H7 (cell line): ENCODE results near the gene ERFL. TPM values are rescaled to one million over a fixed set of nuclear protein-coding genes. Genes with fewer than 3 reads are reported as not detected.
"Not testable (repeated sequence)": the region's sequence is repeated elsewhere in the genome, so short reads cannot be mapped to it uniquely, and the experiment has no call there.

Experiments used
- DNase-seq: peaks from one replicate; pipeline ENCODE4 v3.0.0; 2012
- H3K27me3 ChIP-seq: 2 replicates; pipeline ENCODE4 v1.6.0; 2011; ENCODE audit warnings: mild to moderate bottlenecking, low read length; ENCODE audit not compliant: control insufficient read depth, insufficient read depth
- H3K36me3 ChIP-seq: replicated peaks from 2 replicates; pipeline ENCODE4 v1.5.1; 2011; ENCODE audit warnings: low read length; ENCODE audit not compliant: control insufficient read depth, insufficient read depth
- H3K4me3 ChIP-seq: 2 replicates; pipeline ENCODE4 v1.5.1; 2011; ENCODE audit warnings: low read depth, mild to moderate bottlenecking, control low read depth, low read length, moderate library complexity; ENCODE audit not compliant: insufficient read depth
- total RNA-seq: library from RNA; depleted of rRNA; stranded (reverse); fragments of >200 nt; shearing (Covaris generic); gene quantifications from 2 replicates; pipeline ENCODE4 v1.2.3, GENCODE V29; 2014

Gene ERFL
- total RNA-seq, 1 experiment from 2014 or later = not detected

DNA sequence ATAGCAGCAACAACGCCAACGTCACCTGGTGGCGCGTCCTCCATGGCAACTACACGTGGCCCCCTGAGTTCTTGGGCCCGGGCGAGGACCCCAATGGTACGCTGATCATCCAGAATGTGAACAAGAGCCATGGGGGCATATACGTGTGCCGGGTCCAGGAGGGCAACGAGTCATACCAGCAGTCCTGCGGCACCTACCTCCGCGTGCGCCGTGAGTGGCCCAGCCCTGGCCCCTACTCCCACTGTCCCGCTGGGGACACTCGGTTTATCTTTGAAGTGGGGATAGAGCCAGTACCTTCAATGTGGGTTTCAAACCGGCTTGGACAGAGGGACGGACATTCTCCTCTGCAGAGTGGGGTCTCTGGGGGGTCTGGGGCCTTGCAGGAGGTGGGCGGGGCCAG lies 49.2 kb downstream of the ERFL start:
- Histone ChIP-seq H3K36me3 (no peaks in the 10 kb centered on the region), H3K27me3 (peaks cover 2% of the 10 kb centered on the region; the same call in 1 of the 2 replicates), H3K4me3 (no peak overlapping the region)
- DNase-seq = no peak

DNA sequence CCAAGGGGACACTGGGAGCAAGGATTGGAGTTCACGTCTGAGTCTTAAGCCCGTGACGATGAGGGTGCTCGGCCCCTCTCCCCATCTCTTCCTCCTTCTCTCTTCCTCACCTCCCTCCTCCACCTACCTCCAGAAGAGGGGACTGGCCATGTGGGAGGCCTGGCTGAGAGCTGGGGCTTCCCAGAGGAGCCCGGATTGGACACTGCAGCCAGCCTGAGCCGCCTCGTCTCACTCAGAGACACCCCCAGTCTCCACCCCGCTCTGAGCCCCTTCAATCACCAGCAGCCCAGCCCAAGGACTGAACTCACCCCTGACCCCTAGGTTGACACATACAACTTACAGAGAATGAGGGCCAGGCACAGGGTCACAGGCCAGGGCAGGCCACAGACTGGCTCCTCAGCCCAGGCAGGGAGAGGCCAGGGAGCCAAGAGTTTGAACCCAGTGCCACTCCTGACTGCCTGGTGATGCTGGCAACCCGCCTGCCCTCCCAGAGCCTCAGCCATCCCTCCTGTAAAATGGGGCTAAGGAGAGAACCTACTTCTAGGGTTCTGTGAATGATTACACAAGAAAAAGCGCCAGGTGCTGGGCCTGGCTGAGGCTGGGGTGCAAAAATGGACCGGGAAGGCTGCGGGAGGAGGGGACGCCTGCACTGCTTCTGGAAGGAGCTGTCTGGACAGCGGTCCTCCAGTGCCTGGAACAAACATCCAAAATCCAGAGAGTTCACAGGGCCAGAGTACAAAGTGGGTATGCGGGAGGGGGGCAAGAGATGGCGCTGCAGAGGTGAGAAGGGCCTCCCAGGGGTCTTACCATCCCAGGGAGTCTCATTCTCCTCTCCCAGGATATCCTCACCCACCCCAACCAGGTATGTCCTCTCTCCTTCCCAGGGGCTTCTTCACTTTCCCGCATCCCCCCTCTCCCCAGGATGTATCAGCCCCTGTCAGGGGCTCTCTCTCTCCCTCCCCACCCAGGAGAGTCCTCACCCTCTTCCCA lies 50.0 kb downstream of the ERFL start:
- DNase-seq = peak; percentile 53
- Histone ChIP-seq H3K27me3 (peaks cover 2% of the 10 kb centered on the region; the same call in 1 of the 2 replicates), H3K4me3 (no peak overlapping the region), H3K36me3 (no peaks in the 10 kb centered on the region)

DNA sequence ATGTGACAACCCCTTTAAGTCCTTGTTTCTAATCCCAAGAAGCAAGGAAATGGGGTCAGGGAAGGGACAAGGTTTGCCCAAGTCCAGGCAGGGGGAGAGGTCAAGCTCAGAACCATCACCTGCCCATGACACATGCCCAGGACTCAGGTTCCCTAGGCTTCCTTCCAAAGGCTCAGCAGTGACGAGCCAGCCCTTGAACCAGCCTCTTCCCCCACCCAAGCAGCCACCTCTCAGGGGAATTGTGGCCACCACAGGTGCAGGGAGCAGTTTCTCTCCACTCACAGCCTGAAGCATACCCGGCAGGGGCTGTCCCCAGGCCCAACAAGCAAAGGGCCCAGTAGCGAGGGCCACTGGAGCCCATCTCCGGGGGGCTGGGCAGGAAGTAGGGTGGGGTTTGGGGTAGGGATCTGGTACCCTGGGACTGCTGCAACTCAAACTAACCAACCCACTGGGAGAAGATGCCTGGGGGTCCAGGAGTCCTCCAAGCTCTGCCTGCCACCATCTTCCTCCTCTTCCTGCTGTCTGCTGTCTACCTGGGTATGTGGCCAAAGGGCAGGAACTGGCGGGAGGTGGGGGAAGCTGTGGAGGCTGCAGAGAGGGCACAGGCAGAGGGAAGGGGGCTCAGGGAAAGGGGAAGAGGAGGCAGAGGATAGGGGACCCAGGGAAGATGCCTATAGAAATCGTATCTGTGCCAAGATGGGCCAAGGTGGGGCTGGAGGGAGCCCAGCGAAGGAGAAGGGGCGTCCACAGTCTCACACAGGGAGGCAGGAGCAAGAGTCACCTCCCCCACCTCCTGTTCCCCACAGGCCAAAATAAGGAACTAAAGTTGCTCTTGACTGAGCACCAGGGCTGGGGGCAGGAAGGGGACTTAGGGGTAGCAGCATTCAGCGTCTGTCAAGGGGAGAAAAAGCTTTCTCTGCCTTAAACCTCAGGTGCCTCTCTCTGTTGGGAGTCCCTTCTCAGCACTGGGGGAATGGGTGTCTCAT lies 51.1 kb downstream of the ERFL start, which contains the start of gene CD79A:
Gene CD79A (plus strand): TSS at position 433 of the 986 bp plus-strand sequence. CDS start 26 bp downstream, at position 459.
- H3K36me3 ChIP-seq = peaks cover 1% of the 10 kb centered on the region
- no peak within 1 kb of the TSS for H3K4me3 ChIP-seq
- H3K27me3 ChIP-seq = no peaks in the 10 kb centered on the region
- DNase-seq = no peak

DNA sequence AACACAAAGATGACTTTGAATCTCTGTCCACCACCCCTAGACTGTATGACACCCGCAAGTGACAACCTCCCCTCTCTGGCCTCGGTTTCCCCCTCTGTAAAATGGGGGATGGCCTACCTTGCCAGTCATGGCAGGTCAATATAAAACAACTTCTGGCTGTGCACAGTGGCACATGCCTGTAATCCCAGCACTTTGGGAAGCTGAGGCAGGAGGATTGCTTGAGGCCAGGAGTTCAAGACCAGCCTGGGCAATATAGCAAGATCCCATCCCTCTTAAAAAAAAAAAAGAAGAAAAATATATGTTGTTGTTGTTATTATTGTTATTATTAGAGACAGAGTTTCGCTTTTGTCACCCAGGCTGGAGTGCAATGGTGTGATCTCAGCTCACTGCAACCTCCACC lies 52.3 kb downstream of the ERFL start:
- not testable (repeated sequence) for H3K27me3 ChIP-seq, H3K4me3 ChIP-seq, H3K36me3 ChIP-seq, DNase-seq

DNA sequence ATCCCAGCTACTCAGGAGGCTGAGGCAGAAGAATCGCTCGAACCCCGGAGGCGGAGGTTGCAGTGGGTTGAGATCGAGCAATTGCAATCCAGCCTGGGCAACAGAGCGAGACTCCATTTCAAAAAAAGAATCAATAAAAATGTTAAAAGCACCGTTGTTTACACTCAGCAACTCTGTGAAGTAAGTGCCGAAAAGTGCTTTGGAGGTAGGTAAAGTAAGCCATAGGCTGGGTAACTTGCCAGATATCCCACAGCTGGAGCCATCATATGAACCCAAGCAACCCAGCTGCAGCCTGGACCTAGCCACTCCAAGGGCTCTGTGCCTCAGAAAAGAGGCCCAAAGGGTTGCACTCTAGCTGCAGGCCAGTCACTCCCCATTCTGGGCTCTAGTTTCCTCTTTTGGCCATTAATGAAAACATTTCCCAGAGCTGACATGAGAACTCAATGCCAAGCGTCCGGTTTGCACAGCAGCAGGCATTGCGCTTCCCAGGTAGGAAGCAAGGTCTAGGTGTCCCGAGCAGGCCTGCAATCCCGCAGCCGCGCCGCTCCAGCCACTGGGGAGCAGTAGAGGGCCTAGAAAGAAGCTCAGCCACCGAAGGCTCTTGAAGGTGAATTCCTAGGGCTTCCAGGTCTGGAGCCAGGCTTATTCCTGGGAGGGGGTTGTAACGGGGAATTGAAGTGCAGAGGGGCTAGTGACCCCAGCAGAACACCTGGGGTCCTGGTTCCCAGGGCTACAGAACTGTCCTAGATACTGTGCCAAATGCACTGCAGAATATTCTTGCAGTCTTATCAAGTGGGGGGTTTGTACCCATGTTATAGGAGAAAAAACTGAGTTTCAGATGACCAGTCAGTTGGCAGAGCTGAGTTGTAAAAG lies 55.2 kb downstream of the ERFL start:
- Histone ChIP-seq H3K27me3 (no peaks in the 10 kb centered on the region), H3K4me3 (no peak overlapping the region), H3K36me3 (peaks cover 29% of the 10 kb centered on the region)

DNA sequence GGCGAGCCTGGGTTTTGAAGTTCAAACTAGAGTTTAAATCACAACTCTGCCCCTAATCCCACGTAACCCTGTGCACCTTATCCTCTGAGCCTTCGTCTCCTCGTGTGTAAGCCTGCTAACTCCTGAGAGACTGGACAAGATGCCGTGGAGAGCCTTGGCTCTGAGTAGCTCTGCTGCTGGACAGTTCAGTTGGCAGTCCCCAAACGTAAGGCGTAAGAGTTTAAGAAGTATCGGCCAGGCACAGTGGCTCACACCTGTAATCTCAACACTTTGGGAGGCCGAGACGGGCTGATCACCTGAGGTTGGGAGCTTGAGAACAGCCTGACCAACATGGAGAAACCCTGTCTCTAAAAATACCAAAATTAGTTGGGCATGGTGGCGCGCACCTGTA lies 55.9 kb downstream of the ERFL start:
- peaks cover 33% of the 10 kb centered on the region for H3K36me3 ChIP-seq
- DNase-seq = peak; percentile 27
- H3K27me3 ChIP-seq = no peaks in the 10 kb centered on the region
- H3K4me3 ChIP-seq = no peak overlapping the region

More for the DNA sequence above, 55.2 kb downstream of the ERFL start:
- DNase-seq = peak; percentile 89

DNA sequence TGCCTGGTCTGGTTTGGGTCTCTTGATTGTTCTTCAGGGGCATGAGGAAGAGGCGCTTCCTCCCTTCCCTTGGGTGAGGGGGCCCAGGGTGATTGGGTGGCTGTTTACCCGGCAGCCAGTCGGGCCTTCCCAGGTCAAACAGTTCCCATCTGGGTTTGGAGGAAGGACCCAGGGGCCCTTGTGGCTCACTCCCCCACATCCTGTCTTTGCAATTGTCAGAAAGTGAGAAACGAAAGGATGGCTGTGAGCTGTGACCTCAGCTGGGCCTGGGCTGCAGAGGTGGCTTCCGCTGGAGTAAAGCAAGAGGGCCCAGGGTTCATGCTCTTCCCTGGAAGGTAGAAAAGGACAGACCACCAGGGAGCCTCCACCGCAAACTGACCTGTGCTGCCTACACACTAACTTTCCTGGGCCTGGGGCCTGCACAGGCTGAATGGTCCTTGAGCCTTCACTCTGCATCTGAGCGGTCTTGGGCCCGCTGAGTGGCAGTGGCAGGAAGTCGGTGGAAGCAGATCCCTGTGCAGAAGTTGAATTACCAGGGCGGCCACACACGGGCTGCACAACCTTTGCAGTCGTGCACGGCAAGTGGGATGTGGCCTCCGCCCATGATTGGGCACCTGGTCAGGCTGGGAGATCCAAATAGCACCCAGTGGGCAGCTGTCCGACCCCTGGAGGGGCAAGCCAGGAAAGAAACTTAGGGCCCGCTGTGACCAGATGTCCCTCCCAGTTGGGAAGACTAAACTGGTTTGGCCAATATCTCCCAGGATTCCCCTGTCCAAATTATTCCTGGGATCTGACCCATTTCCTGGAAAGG lies 56.5 kb downstream of the ERFL start:
- H3K4me3 ChIP-seq = no peak overlapping the region
- H3K36me3 ChIP-seq = peaks cover 35% of the 10 kb centered on the region
- DNase-seq = peak; percentile 44
- no peaks in the 10 kb centered on the region for H3K27me3 ChIP-seq

DNA sequence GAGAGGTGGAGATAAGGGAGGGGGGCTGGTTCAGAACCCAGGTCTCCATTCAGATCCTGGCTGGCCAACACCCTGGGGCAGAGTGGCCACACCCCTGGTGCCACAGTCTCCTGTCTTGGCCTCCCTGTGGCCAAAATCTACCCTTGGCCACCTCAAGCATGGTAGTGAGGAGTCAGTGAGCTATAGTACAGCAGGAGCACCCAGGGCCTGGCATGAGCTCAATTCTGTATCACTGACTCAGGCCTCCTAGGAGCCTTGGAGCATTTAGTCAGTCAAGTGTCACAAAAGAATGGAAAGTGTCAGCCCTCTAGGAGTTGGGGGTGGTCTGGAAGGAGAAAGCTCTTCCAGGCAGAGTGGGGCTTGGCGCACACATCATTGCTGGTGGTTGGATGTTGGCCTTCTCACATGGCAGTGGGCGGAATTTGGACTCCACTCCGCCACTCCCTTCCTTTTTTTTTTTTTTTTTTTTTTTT lies 57.8 kb downstream of the ERFL start:
- no peak overlapping the region for H3K4me3 ChIP-seq
- H3K27me3 ChIP-seq = no peaks in the 10 kb centered on the region
- DNase-seq = peak; percentile 50
- H3K36me3 ChIP-seq = peaks cover 40% of the 10 kb centered on the region

DNA sequence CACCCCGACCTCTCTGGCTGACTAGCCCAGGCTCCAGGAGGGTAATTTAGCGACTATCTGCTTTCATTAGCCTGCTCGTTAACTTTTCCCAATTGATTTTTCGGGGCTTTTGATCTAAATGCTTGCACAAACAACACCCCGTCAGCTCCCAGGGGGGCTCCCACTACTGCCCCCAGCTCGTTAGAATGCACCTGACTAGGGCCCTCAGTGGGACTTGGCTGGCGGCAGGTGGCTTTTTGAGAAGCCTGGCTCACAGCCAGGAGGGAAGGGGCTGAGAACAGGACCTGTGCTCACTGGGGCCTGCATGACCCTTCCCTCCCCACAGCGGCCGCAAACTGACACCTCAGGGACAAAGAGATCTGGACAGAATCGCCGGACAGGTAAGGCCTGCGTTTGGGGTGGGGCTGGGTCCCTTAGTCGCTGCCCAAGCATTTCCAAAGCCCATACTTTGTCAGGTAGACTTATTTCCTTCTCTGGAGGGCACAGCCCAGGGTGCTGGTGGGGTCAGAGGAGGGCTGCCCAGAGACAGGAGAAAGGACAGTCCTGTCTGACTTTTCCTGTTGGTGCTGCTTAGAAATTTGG lies 58.8 kb downstream of the ERFL start:
- DNase-seq = peak; percentile 40
- no peak overlapping the region for H3K4me3 ChIP-seq
- peaks cover 47% of the 10 kb centered on the region for H3K36me3 ChIP-seq
- H3K27me3 ChIP-seq = no peaks in the 10 kb centered on the region

DNA sequence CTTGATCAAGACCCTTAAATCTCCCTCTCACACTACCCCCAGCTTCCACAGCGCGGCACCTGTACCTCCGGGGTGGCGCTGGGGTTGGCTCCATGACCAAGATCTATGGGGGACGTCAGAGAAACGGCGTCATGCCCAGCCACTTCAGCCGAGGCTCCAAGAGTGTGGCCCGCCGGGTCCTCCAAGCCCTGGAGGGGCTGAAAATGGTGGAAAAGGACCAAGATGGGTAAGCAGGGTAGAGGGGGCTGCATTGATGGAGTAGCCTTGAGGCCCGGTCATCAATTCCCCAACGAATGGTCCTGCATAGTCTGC lies 59.3 kb downstream of the ERFL start:
- no peak for DNase-seq
- no peaks in the 10 kb centered on the region for H3K27me3 ChIP-seq
- H3K4me3 ChIP-seq = no peak overlapping the region
- peaks cover 52% of the 10 kb centered on the region for H3K36me3 ChIP-seq

DNA sequence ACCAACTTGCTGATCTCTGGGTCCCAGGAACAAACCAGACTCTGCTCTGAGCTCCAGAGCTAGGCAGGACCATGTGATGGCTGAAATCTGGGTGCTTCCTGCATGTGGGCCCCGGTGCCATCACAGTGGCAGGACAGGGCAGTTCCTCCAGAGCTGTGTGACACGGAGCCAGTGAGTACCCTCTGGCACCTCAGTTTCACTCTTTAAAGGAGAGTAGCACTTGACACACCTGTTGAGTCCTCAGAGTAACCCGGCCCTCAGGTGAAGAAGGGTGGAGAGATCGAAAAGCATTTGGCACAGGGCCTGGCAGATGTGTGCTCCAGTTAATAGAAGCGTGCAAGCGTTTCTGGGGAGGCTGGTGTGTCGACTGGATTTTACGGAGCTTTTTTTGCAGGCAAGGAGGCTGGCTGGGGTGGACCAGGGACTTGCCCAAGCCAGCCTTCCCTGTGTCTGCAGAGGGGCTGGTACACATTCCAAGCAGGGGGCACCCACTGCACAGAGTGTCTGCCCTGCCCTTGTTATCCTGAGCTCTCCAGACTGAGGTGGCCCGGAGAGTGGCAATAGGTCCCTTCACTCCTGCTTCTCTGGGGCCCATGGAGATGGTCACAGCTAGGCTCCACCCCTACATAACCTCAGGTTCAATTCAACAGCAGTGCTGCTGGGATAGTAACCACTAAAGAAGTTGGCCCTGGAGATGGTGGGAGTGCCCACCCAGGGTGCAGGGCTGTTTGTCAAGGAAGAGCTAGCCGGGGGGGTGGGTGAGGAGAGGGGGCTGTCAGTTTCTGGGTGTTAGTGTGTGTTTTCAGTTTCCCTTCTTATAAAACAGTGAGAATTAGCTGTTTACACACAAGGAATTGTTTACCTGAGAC lies 59.9 kb downstream of the ERFL start:
- Histone ChIP-seq H3K4me3 (no peak overlapping the region), H3K27me3 (no peaks in the 10 kb centered on the region), H3K36me3 (peaks cover 57% of the 10 kb centered on the region)
- peak; percentile 31 for DNase-seq

DNA sequence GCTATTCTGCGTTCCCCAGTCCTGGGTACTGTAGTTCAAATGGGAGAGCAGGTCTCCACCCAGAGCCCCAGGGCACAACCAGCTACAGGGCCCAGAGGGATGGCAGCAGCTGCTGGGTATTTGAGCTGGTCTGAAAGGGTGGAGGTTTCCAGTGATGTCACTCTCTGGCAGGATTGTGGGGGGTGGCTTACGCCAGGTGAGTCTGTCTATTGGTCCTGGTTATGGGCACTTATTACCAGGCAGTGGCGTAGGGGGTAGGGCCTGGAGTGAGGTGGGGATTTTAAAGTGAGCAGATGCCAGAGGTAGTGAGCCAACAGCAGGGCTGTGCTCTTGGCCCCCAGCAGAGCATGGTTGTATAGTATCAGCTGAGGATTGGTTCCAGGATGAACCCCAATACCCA lies 62.0 kb downstream of the ERFL start:
- DNase-seq = peak; percentile 29
- Histone ChIP-seq H3K36me3 (peaks cover 73% of the 10 kb centered on the region), H3K4me3 (no peak overlapping the region), H3K27me3 (no peaks in the 10 kb centered on the region)
